GM23248 (cell line): ENCODE results near the gene PDE12. TPM values are rescaled to one million over a fixed set of nuclear protein-coding genes. Genes with fewer than 3 reads are reported as not detected.

Source experiments
- DNase-seq: peaks from one replicate; pipeline ENCODE4 v3.0.0-alpha.2; 2015
- H2AFZ ChIP-seq: fragments of 200-600 bp; sonication (generic); 2 replicates; pipeline ENCODE4 v1.6.1; 2016; ENCODE audit warnings: antibody characterized with exemption
- H3F3A ChIP-seq: fragments of 200-600 bp; sonication (generic); 2 replicates; pipeline ENCODE4 v1.6.1; 2016; ENCODE audit warnings: mild to moderate bottlenecking, antibody characterized with exemption, mixed run types; ENCODE audit not compliant: insufficient read depth
- H3K27ac ChIP-seq: fragments of 200-600 bp; sonication (generic); 2 replicates; pipeline ENCODE4 v1.5.1; 2016; ENCODE audit warnings: mild to moderate bottlenecking
- H3K27me3 ChIP-seq: fragments of 200-600 bp; sonication (generic); replicated peaks from 2 replicates; pipeline ENCODE4 v1.6.1; 2016; ENCODE audit warnings: mild to moderate bottlenecking; ENCODE audit not compliant: insufficient read depth
- H3K36me3 ChIP-seq: fragments of 200-600 bp; sonication (generic); 2 replicates; pipeline ENCODE4 v1.6.1; 2016; ENCODE audit warnings: low read depth, mild to moderate bottlenecking
- H3K4me1 ChIP-seq: fragments of 200-600 bp; sonication (generic); 2 replicates; pipeline ENCODE4 v1.6.1; 2016; ENCODE audit warnings: mild to moderate bottlenecking; ENCODE audit not compliant: insufficient read depth
- H3K4me2 ChIP-seq: fragments of 200-600 bp; sonication (generic); one replicate; pipeline ENCODE4 v1.6.1; 2016; ENCODE audit warnings: mild to moderate bottlenecking; ENCODE audit not compliant: unreplicated experiment
- H3K4me3 ChIP-seq: fragments of 200-600 bp; sonication (generic); 2 replicates; pipeline ENCODE4 v1.5.1; 2016; ENCODE audit warnings: mild to moderate bottlenecking
- H3K79me2 ChIP-seq: fragments of 200-600 bp; sonication (generic); 2 replicates; pipeline ENCODE4 v1.6.1; 2016; ENCODE audit warnings: mild to moderate bottlenecking; ENCODE audit not compliant: insufficient read depth
- H3K9ac ChIP-seq: fragments of 200-600 bp; sonication (generic); 2 replicates; pipeline ENCODE4 v1.6.1; 2016; ENCODE audit warnings: mild to moderate bottlenecking
- H3K9me2 ChIP-seq: fragments of 200-600 bp; sonication (generic); 2 replicates; pipeline ENCODE4 v1.6.1; 2016; ENCODE audit warnings: mixed run types, mild to moderate bottlenecking, moderate library complexity; ENCODE audit not compliant: insufficient read depth
- H3K9me3 ChIP-seq: fragments of 200-600 bp; sonication (generic); one replicate; pipeline ENCODE4 v1.6.1; 2017; ENCODE audit warnings: low read depth
- H4K20me1 ChIP-seq: fragments of 200-600 bp; sonication (generic); 2 replicates; pipeline ENCODE4 v1.6.0; 2016; ENCODE audit not compliant: insufficient read depth
- EZH2 ChIP-seq: fragments of 200-600 bp; sonication (generic); IDR thresholded peaks from 2 replicates; pipeline ENCODE4 v1.6.1; 2018; ENCODE audit warnings: antibody characterized with exemption, mild to moderate bottlenecking; ENCODE audit not compliant: insufficient read depth, poor library complexity, severe bottlenecking
- EZH2phosphoT487 ChIP-seq: fragments of 200-600 bp; sonication (generic); IDR thresholded peaks from 2 replicates; pipeline ENCODE4 v1.6.1; 2018; ENCODE audit warnings: antibody characterized with exemption, moderate library complexity, mild to moderate bottlenecking, low read depth; ENCODE audit not compliant: insufficient read depth
- WGBS, 2 experiments: methylation state at CpG; one replicate each; pipeline ENCODE4 v1.1.6; 2015 to 2017; ENCODE audit warnings: low lambda C conversion rate in 2 of 2, low coverage in 1 of 2; ENCODE audit errors: missing lambda C conversion rate in 2 of 2; 5-methylcytosine and 5-hydroxymethylcytosine counted together
- in situ Hi-C: fragments of 300-500 bp; cut with MboI; formaldehyde crosslinking; loops from 2 replicates; pipeline ENCODE4 v1.15.0; 2020
- polyA plus RNA-seq: library from polyadenylated mRNA; unstranded; fragments of >200 nt; fragmentation: Nextera tagmentation; extraction: Ambion mirVana; gene quantifications from 2 replicates; pipeline ENCODE4 v1.2.1, GENCODE V29; 2016
- total RNA-seq: library from RNA; depleted of rRNA; stranded (reverse); fragments of >200 nt; shearing (Covaris generic); gene quantifications from 2 replicates; pipeline ENCODE4 v1.2.3, GENCODE V29; 2014

The PDE12 gene
- total and polyA plus RNA-seq, 2 experiments from 2014 or later = 14.6 to 21.4 TPM

GRCh38 chr3:57587905-57588304 lies 31.8 kb downstream of the PDE12 start:
- no peak for TF ChIP-seq EZH2phosphoT487
- no peak for TF ChIP-seq EZH2
- Histone ChIP-seq H3F3A (peaks cover 62% of the 10 kb centered on the region), H3K9me3 (no peaks in the 10 kb centered on the region), H3K9me2 (no peaks in the 10 kb centered on the region), H3K27ac (peak overlapping the region; percentile 23; the same call in 1 of the 2 replicates), H3K4me3 (no peak overlapping the region), H3K9ac (no peak overlapping the region; the same call in 1 of the 2 replicates), H3K4me1 (peaks cover 52% of the 10 kb centered on the region), H4K20me1 (peaks cover 65% of the 10 kb centered on the region), H3K27me3 (no peaks in the 10 kb centered on the region), H3K4me2 (peak overlapping the region; percentile 4), H3K79me2 (peaks cover 100% of the 10 kb centered on the region), H3K36me3 (peaks cover 16% of the 10 kb centered on the region), H2AFZ (no peak overlapping the region)
- DNase-seq = no peak
- in situ Hi-C loops = no loop called here
- WGBS, 2 experiments = 55 to 57% methylated on average over 2 of the region's 2 CpGs

DNA sequence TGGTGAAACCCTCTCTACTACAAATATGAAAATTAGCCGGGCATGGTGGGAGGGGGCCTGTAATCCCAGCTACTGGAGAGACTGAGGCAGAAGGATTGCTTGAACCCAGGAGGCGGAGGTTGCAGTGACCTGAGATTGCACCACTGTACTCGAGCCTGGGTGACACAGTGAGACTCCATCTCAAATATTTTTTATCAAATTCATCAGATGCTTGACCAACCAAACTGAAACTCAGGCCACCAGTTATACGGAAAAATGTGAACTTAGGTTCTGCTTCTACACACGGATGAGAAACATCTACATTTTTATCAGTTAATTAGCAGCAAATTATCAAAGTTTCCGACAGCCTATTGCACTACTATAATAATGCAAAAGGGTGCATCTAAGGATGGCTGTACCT lies 36.2 kb downstream of the PDE12 start:
- H3K9ac ChIP-seq = peak overlapping the region; percentile 100; the same call in 1 of the 2 replicates
- peak overlapping the region; percentile 98 for H3K4me3 ChIP-seq
- no peaks in the 10 kb centered on the region for H3K9me2 ChIP-seq
- no peaks in the 10 kb centered on the region for H3K9me3 ChIP-seq
- peaks cover 66% of the 10 kb centered on the region; the same call in 1 of the 2 replicates for H4K20me1 ChIP-seq
- H3K79me2 ChIP-seq = peaks cover 98% of the 10 kb centered on the region
- peaks cover 15% of the 10 kb centered on the region; the same call in 1 of the 2 replicates for H3K36me3 ChIP-seq
- H3F3A ChIP-seq = peaks cover 67% of the 10 kb centered on the region
- no peaks in the 10 kb centered on the region for H3K27me3 ChIP-seq
- H3K4me2 ChIP-seq = peak overlapping the region; percentile 91
- H3K4me1 ChIP-seq = peaks cover 51% of the 10 kb centered on the region
- in situ Hi-C loops = no loop called here
- DNase-seq = peak; percentile 27
- no peak overlapping the region for H2AFZ ChIP-seq
- peak overlapping the region; percentile 44; the same call in 1 of the 2 replicates for H3K27ac ChIP-seq
- 35 to 39% methylated on average over 6 of the region's 6 CpGs for WGBS, 2 experiments
- TF ChIP-seq EZH2phosphoT487 (no peak), EZH2 (no peak)

- peak overlapping the region; percentile 91 for H3K4me2 ChIP-seq
- peaks cover 48% of the 10 kb centered on the region for H3K4me1 ChIP-seq
- H3K9me3 ChIP-seq = no peaks in the 10 kb centered on the region
- TF ChIP-seq EZH2 (no peak), EZH2phosphoT487 (no peak)
- H3F3A ChIP-seq = peaks cover 73% of the 10 kb centered on the region
- peaks cover 87% of the 10 kb centered on the region for H3K79me2 ChIP-seq
- no peaks in the 10 kb centered on the region for H3K9me2 ChIP-seq
- peak overlapping the region; percentile 100 for H3K9ac ChIP-seq
- peaks cover 15% of the 10 kb centered on the region; the same call in 1 of the 2 replicates for H3K36me3 ChIP-seq
- H3K27ac ChIP-seq = no peak overlapping the region
- no peak for DNase-seq
- peak overlapping the region; percentile 98 for H3K4me3 ChIP-seq
- H2AFZ ChIP-seq = no peak overlapping the region
- no peaks in the 10 kb centered on the region for H3K27me3 ChIP-seq
- in situ Hi-C loops = no loop called here
- WGBS, 2 experiments = 12 to 14% methylated on average over 4 of the region's 4 CpGs
- H4K20me1 ChIP-seq = peaks cover 50% of the 10 kb centered on the region; the same call in 1 of the 2 replicates
These were observed 38.1 kb downstream of the PDE12 start for GRCh38 chr3:57594144-57594543.

DNA sequence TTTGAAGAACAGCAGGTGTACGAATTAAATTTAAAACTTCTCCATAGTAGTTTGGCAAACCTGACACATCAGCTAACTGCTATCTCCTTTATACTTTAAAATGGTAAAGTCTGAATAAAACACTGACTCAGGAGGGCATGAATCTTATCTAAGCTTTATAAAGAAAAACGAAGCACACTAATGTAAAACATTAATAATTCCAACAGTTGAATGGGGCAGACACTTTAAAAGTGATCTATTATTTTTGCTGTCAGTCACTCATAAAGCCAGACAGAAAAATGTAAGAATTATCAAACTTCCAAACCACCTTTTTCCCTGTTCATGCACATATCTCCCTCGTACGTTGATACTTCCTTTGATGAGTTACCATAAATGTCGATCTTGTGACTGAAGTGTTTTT lies 38.5 kb downstream of the PDE12 start:
- Histone ChIP-seq H2AFZ (no peak overlapping the region), H3K9ac (peak overlapping the region; percentile 100), H3K4me2 (peak overlapping the region; percentile 91), H3K9me3 (no peaks in the 10 kb centered on the region), H3K27me3 (no peaks in the 10 kb centered on the region), H4K20me1 (peaks cover 50% of the 10 kb centered on the region; the same call in 1 of the 2 replicates), H3K4me3 (peak overlapping the region; percentile 98), H3K27ac (peak overlapping the region; percentile 100), H3F3A (peaks cover 74% of the 10 kb centered on the region), H3K36me3 (peaks cover 15% of the 10 kb centered on the region; the same call in 1 of the 2 replicates), H3K9me2 (no peaks in the 10 kb centered on the region), H3K4me1 (peaks cover 52% of the 10 kb centered on the region), H3K79me2 (peaks cover 87% of the 10 kb centered on the region)
- in situ Hi-C loops = no loop called here
- no peak for TF ChIP-seq EZH2
- no peak for TF ChIP-seq EZH2phosphoT487
- WGBS, 2 experiments = 7 to 10% methylated on average over 5 of the region's 5 CpGs
- DNase-seq = no peak
